Activated CD4-positive, alpha-beta memory T cell treated with anti-CD3 and anti-CD28 coated beads for 36 hours (primary cell): ENCODE measurements around the gene DHX29. TPM values are rescaled to one million over a fixed set of nuclear protein-coding genes. Genes with fewer than 3 reads are reported as not detected.

Experiments
- CTCF ChIA-PET: fragments of 350-600 bp; sonication (Branson Sonifier 250); formaldehyde crosslinking; loops from one replicate; lab custom pipeline; 2021; ENCODE audit warnings: antibody characterized with exemption, inconsistent platforms; lab: Charles Lee
- POLR2A ChIA-PET: fragments of 350-600 bp; sonication (Branson Sonifier 250); formaldehyde crosslinking; loops from one replicate; lab custom pipeline; 2021; ENCODE audit warnings: antibody characterized with exemption; lab: Charles Lee
- DNase-seq: peaks from one replicate; pipeline ENCODE4 v3.0.0-alpha.2; 2020
- H3K27ac Mint-ChIP-seq: one replicate; pipeline ENCODE4 v1.8.0; 2021; ENCODE audit warnings: mixed read lengths
- H3K27me3 Mint-ChIP-seq: one replicate; pipeline ENCODE4 v1.8.0; 2021; ENCODE audit warnings: mixed read lengths
- H3K36me3 Mint-ChIP-seq: one replicate; pipeline ENCODE4 v1.8.0; 2021; ENCODE audit warnings: mixed read lengths
- H3K4me1 Mint-ChIP-seq: one replicate; pipeline ENCODE4 v1.8.0; 2021; ENCODE audit warnings: low read depth, mixed read lengths
- H3K4me3 Mint-ChIP-seq: one replicate; pipeline ENCODE4 v1.8.0; 2021; ENCODE audit warnings: mild to moderate bottlenecking, mixed read lengths
- H3K9me3 Mint-ChIP-seq: one replicate; pipeline ENCODE4 v1.8.0; 2021; ENCODE audit warnings: mixed read lengths
- intact Hi-C: fragments of 100-400 bp; cut with micrococcal nuclease; formaldehyde crosslinking; loops from one replicate; pipeline ENCODE4 v1.15.1; 2023
- total RNA-seq, 2 experiments: library from RNA; stranded (reverse); gene quantifications; one replicate each; pipeline ENCODE4 v1.2.3, GENCODE V29; 2021

Gene DHX29
- total RNA-seq, 2 experiments from 2014 or later: 11.5 to 11.8 TPM

GRCh38 chr5:55286411-55286933 is 21.0 kb downstream of the DHX29 start:
- Mint-ChIP-seq H3K9me3 (no peaks in the 10 kb centered on the region), H3K4me1 (no peaks in the 10 kb centered on the region), H3K4me3 (no peak overlapping the region), H3K36me3 (peaks cover 35% of the 10 kb centered on the region), H3K27me3 (no peaks in the 10 kb centered on the region), H3K27ac (no peak overlapping the region)
- intact Hi-C loops: no loop called here
- ChIA-PET CTCF (no interaction called here), POLR2A (no interaction called here)
- DNase-seq: no peak

- peaks cover 41% of the 10 kb centered on the region for H3K36me3 Mint-ChIP-seq
- POLR2A ChIA-PET: no interaction called here
- no peak for DNase-seq
- intact Hi-C loops: no loop called here
- CTCF ChIA-PET: no interaction called here
- no peaks in the 10 kb centered on the region for H3K4me1 Mint-ChIP-seq
- no peak overlapping the region for H3K4me3 Mint-ChIP-seq
- no peaks in the 10 kb centered on the region for H3K27me3 Mint-ChIP-seq
- H3K9me3 Mint-ChIP-seq: no peaks in the 10 kb centered on the region
- H3K27ac Mint-ChIP-seq: no peak overlapping the region
These were observed 28.7 kb downstream of the DHX29 start for GRCh38 chr5:55278778-55279177.

- intact Hi-C loops: no loop called here
- Mint-ChIP-seq H3K9me3 (no peaks in the 10 kb centered on the region), H3K4me3 (no peak overlapping the region), H3K27ac (no peak overlapping the region), H3K4me1 (no peaks in the 10 kb centered on the region), H3K36me3 (peaks cover 41% of the 10 kb centered on the region), H3K27me3 (no peaks in the 10 kb centered on the region)
- no peak for DNase-seq
- POLR2A ChIA-PET: no interaction called here
- CTCF ChIA-PET: no interaction called here
These were observed 30.7 kb downstream of the DHX29 start for GRCh38 chr5:55276771-55277170.

DNA sequence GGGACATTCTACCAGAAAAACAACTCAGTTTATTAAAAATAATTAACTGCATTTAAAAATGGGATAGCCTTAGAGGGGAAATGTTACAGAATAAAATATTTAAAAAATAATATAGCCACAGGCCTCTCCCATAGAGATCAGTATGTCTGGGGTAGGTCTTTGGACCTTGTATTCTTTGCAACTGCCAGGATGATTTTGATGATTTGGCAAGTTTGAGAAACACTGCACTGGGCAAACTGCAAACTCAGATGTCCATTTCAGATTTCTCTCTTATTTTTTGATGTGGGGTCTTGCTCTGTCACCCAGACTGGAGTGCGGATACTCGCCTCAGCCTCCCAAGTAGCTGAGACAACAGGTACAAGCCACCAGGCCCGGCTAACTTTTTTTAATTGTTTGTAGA is 49.2 kb downstream of the DHX29 start:
- H3K4me3 Mint-ChIP-seq: no peak overlapping the region
- no peaks in the 10 kb centered on the region for H3K4me1 Mint-ChIP-seq
- H3K36me3 Mint-ChIP-seq: peaks cover 37% of the 10 kb centered on the region
- no peak overlapping the region for H3K27ac Mint-ChIP-seq
- no peaks in the 10 kb centered on the region for H3K27me3 Mint-ChIP-seq
- no peaks in the 10 kb centered on the region for H3K9me3 Mint-ChIP-seq
- no peak for DNase-seq
- POLR2A ChIA-PET: no interaction called here
- intact Hi-C loops: no loop called here
- CTCF ChIA-PET: no interaction called here

- DNase-seq: no peak
- intact Hi-C loops: no loop called here
- H3K4me1 Mint-ChIP-seq: no peaks in the 10 kb centered on the region
- H3K36me3 Mint-ChIP-seq: peaks cover 25% of the 10 kb centered on the region
- no peaks in the 10 kb centered on the region for H3K9me3 Mint-ChIP-seq
- POLR2A ChIA-PET: no interaction called here
- H3K4me3 Mint-ChIP-seq: no peak overlapping the region
- H3K27ac Mint-ChIP-seq: no peak overlapping the region
- H3K27me3 Mint-ChIP-seq: no peaks in the 10 kb centered on the region
- CTCF ChIA-PET: no interaction called here
These were observed 52.7 kb downstream of the DHX29 start for GRCh38 chr5:55254802-55255201.

DNA sequence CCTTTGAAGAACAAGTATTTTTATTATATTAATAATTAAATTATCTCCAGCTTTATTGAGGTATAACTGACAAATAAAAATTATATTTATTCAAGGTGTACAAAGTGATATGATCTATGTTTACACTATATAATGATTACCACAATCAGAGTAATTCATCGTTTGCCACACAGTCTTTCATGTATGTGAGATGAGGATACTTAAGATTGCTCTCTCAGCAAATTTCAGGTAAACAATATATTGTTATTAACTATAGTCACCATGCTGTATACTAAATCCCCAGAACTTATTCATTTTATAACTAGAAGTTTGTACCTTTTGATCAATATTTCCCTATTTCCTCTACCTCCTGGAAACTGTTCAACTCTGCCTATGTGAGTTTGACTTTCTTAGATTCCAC is 57.4 kb downstream of the DHX29 start:
- intact Hi-C loops: no loop called here
- Mint-ChIP-seq H3K27me3 (no peaks in the 10 kb centered on the region), H3K36me3 (peaks cover 3% of the 10 kb centered on the region), H3K27ac (no peak overlapping the region), H3K9me3 (peaks cover 14% of the 10 kb centered on the region), H3K4me3 (no peak overlapping the region), H3K4me1 (no peaks in the 10 kb centered on the region)
- DNase-seq: no peak
- POLR2A ChIA-PET: no interaction called here
- CTCF ChIA-PET: no interaction called here

- H3K27me3 Mint-ChIP-seq: peaks cover 8% of the 10 kb centered on the region
- no peak for DNase-seq
- no peaks in the 10 kb centered on the region for H3K4me1 Mint-ChIP-seq
- no peak overlapping the region for H3K4me3 Mint-ChIP-seq
- CTCF ChIA-PET: no interaction called here
- H3K9me3 Mint-ChIP-seq: no peaks in the 10 kb centered on the region
- intact Hi-C loops: no loop called here
- no peaks in the 10 kb centered on the region for H3K36me3 Mint-ChIP-seq
- H3K27ac Mint-ChIP-seq: no peak overlapping the region
- POLR2A ChIA-PET: no interaction called here
These were observed 65.7 kb downstream of the DHX29 start for GRCh38 chr5:55241746-55242145.

DNA sequence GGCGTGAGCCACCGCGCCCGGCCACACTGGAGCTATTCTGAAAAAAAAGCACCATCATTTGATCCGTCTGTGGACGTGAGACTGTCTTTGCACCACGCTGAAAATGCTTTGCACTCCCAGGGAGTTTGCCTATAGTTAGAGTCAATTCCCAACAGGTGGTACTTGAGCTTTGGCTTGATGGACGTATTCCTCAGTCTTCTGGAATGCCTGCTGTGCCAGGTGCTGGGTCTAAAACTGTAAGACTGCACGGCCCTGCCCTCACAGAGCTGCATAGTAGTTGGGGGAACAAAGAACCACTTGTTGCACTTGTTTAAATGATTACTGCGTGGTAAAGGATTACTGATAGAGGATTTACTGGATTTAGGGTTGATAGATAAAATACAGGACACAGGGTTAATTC is 70.7 kb downstream of the DHX29 start:
- POLR2A ChIA-PET: no interaction called here
- Mint-ChIP-seq H3K36me3 (no peaks in the 10 kb centered on the region), H3K4me1 (peaks cover 15% of the 10 kb centered on the region), H3K27ac (no peak overlapping the region), H3K27me3 (peaks cover 37% of the 10 kb centered on the region), H3K4me3 (no peak overlapping the region), H3K9me3 (no peaks in the 10 kb centered on the region)
- CTCF ChIA-PET: interaction anchor here (0.6 kb wide), 1 partner anchor 11 kb away, joined by 3 read pairs; no protein-coding TSS in a partner anchor
- DNase-seq: no peak
- intact Hi-C loops: no loop called here

DNA sequence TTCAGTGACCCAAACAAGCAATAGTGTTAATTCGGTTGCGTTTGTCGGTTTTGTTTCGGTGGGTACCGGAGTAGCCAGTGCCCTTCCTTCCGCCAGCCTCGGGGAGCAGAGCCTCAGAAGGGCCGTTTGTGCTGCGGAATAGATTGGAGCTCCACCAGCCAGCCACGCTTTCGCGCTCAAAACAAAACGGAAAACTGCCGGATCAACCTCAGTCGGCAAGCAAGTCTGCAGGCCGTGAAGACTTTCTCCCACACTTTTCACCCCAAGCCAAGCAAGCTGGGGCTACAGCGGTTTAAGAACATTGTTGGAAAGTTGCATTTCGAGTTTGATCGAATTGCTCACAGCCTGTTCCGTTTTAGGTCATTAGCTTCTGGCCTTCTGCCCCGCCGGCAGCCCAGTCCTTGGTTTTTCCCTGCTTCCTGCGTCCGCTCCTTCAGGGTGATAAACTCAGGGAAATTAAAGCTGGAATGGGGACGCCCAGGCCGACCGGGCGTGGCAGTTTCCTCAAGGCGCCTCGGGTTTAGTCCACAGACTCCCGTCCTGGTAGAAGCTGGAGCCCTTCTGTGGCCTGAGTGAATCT is 73.3 kb downstream of the DHX29 start:
- H3K27me3 Mint-ChIP-seq: peaks cover 62% of the 10 kb centered on the region
- H3K4me3 Mint-ChIP-seq: peak overlapping the region; percentile 74
- peaks cover 31% of the 10 kb centered on the region for H3K4me1 Mint-ChIP-seq
- H3K27ac Mint-ChIP-seq: no peak overlapping the region
- no peaks in the 10 kb centered on the region for H3K36me3 Mint-ChIP-seq
- ChIA-PET CTCF (interaction anchor here (1.2 to 3.4 kb wide), 2 partner anchors 9 to 173 kb away, joined by 3 to 16 read pairs; no protein-coding TSS in a partner anchor), POLR2A (interaction anchor here (1.0 kb wide), 1 partner anchor 14 kb away, joined by 3 read pairs; no protein-coding TSS in a partner anchor)
- H3K9me3 Mint-ChIP-seq: no peaks in the 10 kb centered on the region
- intact Hi-C loops: no loop called here
- DNase-seq: no peak

- H3K4me1 Mint-ChIP-seq: peaks cover 31% of the 10 kb centered on the region
- ChIA-PET POLR2A (interaction anchor here (1.0 to 1.9 kb wide), 2 partner anchors 10 to 13 kb away, joined by 3 to 4 read pairs; no protein-coding TSS in a partner anchor), CTCF (interaction anchor here (1.2 to 3.4 kb wide), 3 partner anchors 8 to 172 kb away, joined by 3 to 22 read pairs (median 16); partner anchors contain the start of gene CDC20B)
- no peaks in the 10 kb centered on the region for H3K9me3 Mint-ChIP-seq
- intact Hi-C loops: loop anchor here (1.0 kb wide), 1 partner anchor 60 kb away; the partner anchor contains the start of gene CDC20B
- peak; percentile 71 for DNase-seq
- peak within 1 kb of the TSS; percentile 74 for H3K4me3 Mint-ChIP-seq
- no peaks in the 10 kb centered on the region for H3K36me3 Mint-ChIP-seq
- H3K27me3 Mint-ChIP-seq: peaks cover 70% of the 10 kb centered on the region
- no peak within 1 kb of the TSS for H3K27ac Mint-ChIP-seq
These were observed 74.2 kb downstream of the DHX29 start, which contains the start of gene CCNO for GRCh38 chr5:55232985-55233928. CCNO (minus strand) TSS chr5:55233608; CDS start chr5:55233523, 85 bp downstream.

GRCh38 chr5:55232271-55232984 is 75.1 kb downstream of the DHX29 start:
- DNase-seq: no peak
- H3K4me3 Mint-ChIP-seq: peak overlapping the region; percentile 69
- no peak overlapping the region for H3K27ac Mint-ChIP-seq
- H3K9me3 Mint-ChIP-seq: no peaks in the 10 kb centered on the region
- CTCF ChIA-PET: interaction anchor here (1.1 to 3.4 kb wide), 3 partner anchors 7 to 75 kb away, joined by 4 to 22 read pairs (median 16); partner anchors contain the start of genes CDC20B, DHX29 and MTREX
- peaks cover 75% of the 10 kb centered on the region for H3K27me3 Mint-ChIP-seq
- peaks cover 37% of the 10 kb centered on the region for H3K4me1 Mint-ChIP-seq
- POLR2A ChIA-PET: interaction anchor here (1.9 kb wide), 1 partner anchor 9 kb away, joined by 4 read pairs; no protein-coding TSS in a partner anchor
- H3K36me3 Mint-ChIP-seq: no peaks in the 10 kb centered on the region
- intact Hi-C loops: no loop called here
